22Rv1 (cell line): Measurements from ENCODE around the gene HOXA13.

ENCODE experiments used
- ZFX ChIP-seq: fragments of 450-650 bp; IDR thresholded peaks from 2 replicates; pipeline ENCODE4 v1.6.1; 2017; ENCODE audit warnings: antibody characterized with exemption, borderline replicate concordance
- TF ChIP-seq, protein P1 (sequence below): fragments of 450-650 bp; IDR thresholded peaks from 2 replicates; pipeline ENCODE4 v1.5.1; 2017; ENCODE audit warnings: mild to moderate bottlenecking

DNA sequence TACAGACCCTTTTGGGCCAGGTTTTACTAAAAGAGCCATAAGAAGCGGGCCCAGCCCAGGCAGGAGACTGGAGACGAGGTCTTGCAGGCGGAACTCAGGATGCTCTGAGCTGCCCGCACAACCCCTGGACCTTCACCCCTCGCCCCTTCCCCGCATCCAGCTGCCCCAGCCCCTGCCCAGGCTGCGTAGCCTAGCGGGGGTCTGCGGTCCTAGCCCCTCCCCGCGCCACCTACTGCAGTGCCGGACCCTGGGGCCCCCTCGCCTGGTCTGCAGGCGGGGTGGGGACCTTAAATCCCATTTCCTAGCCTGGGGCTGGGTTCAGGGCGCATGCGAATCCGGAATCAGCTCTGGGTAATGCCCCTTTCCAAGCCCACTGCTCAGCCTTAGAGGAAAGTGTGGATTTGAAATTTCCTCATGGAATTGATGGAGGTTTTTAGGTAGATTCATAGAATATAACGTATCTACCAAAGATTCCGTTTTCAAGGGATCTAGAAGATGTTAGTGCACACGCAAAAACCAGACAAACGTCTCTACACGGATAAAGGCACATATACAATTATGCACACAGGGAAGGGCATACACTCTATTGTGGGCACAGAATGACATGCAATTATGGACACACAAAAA is 47.0 kb downstream of the HOXA13 start:
- TF ChIP-seq, protein P1, sequence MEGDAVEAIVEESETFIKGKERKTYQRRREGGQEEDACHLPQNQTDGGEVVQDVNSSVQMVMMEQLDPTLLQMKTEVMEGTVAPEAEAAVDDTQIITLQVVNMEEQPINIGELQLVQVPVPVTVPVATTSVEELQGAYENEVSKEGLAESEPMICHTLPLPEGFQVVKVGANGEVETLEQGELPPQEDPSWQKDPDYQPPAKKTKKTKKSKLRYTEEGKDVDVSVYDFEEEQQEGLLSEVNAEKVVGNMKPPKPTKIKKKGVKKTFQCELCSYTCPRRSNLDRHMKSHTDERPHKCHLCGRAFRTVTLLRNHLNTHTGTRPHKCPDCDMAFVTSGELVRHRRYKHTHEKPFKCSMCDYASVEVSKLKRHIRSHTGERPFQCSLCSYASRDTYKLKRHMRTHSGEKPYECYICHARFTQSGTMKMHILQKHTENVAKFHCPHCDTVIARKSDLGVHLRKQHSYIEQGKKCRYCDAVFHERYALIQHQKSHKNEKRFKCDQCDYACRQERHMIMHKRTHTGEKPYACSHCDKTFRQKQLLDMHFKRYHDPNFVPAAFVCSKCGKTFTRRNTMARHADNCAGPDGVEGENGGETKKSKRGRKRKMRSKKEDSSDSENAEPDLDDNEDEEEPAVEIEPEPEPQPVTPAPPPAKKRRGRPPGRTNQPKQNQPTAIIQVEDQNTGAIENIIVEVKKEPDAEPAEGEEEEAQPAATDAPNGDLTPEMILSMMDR = no peak
- no peak for TF ChIP-seq ZFX
